Breast epithelium (tissue), 4 donors: Measurements from ENCODE around the gene MOCS1. TPM values are rescaled to one million over a fixed set of nuclear protein-coding genes. Genes with fewer than 3 reads are reported as not detected.

Source experiments
- DNase-seq, 2 donors: peaks; one replicate each; pipeline ENCODE4 v3.0.0-alpha.2; 2019; ENCODE audit warnings: low spot score in 2 of 2
- H3K27ac ChIP-seq, 2 donors: fragments of 200-600 bp; sonication (generic) in 1 of 2; one replicate each; pipeline ENCODE4 v1.5.1; 2016 to 2019; ENCODE audit warnings: mild to moderate bottlenecking in 1 of 2
- H3K27me3 ChIP-seq, 2 donors: fragments of 200-600 bp; sonication (generic) in 1 of 2; one replicate each; pipeline versions ENCODE4 v1.5.1 to v1.6.0; 2017 to 2019; ENCODE audit warnings: control low read depth in 1 of 2, mild to moderate bottlenecking in 1 of 2
- H3K36me3 ChIP-seq: fragments of 200-600 bp; one replicate; pipeline ENCODE4 v1.5.1; 2019
- H3K4me1 ChIP-seq, 2 donors: fragments of 200-600 bp; sonication (generic); one replicate each; pipeline ENCODE4 v1.5.1; 2016 to 2019; ENCODE audit warnings: control low read depth in 1 of 2
- H3K4me3 ChIP-seq, 3 donors: fragments of 200-600 bp; sonication (generic); 1 replicate in 2 of 3; 2 replicates in 1 of 3; pipeline ENCODE4 v1.5.1; 2016 to 2019; ENCODE audit warnings: mild to moderate bottlenecking in 3 of 3, moderate library complexity in 2 of 3
- H3K9me3 ChIP-seq, 2 donors: fragments of 200-600 bp; sonication (generic) in 1 of 2; one replicate each; pipeline ENCODE4 v1.5.1; 2016 to 2019; ENCODE audit warnings: control low read depth in 1 of 2
- CTCF ChIP-seq, 3 donors: fragments of 450-650 bp; IDR thresholded peaks; one replicate each; pipeline ENCODE4 v1.5.1; 2016 to 2017; ENCODE audit warnings: antibody characterized with exemption in 3 of 3, mild to moderate bottlenecking in 3 of 3, moderate library complexity in 3 of 3
- POLR2A ChIP-seq: fragments of 450-650 bp; IDR thresholded peaks from one replicate; pipeline ENCODE4 v1.6.1; 2016; ENCODE audit warnings: antibody characterized with exemption, mild to moderate bottlenecking, moderate library complexity
- POLR2AphosphoS5 ChIP-seq, 3 donors: sonication (generic); formaldehyde crosslinking; IDR thresholded peaks; one replicate each; pipeline ENCODE4 v1.6.1; 2017; ENCODE audit warnings: antibody characterized with exemption in 3 of 3
- intact Hi-C: fragments of 100-400 bp; cut with DNase I; formaldehyde crosslinking; loops from one replicate; pipeline ENCODE4 v1.15.1; 2023; ENCODE audit warnings: low total_unique reads
- total RNA-seq, 3 donors: library from RNA; depleted of rRNA; stranded (reverse); fragments of >200 nt; gene quantifications; one replicate each; pipeline ENCODE4 v1.1.0, GENCODE V29; 2016

MOCS1 gene
- total RNA-seq, 3 donors from 2014 or later = 23.6 to 78.9 (median 25.3) TPM

- Histone ChIP-seq H3K36me3 (no peaks in the 10 kb centered on the region), H3K9me3 (no peaks in the 10 kb centered on the region), H3K27ac (no peak overlapping the region), H3K4me3 (no peak overlapping the region), H3K4me1 (peaks cover 4 to 9% of the 10 kb centered on the region in 2 donors), H3K27me3 (no peaks in the 10 kb centered on the region)
- no peak for DNase-seq
- TF ChIP-seq POLR2A (no peak), CTCF (IDR thresholded peaks at IDR 0.05) (no peak), POLR2AphosphoS5 (IDR thresholded peaks at IDR 0.05) (no peak)
- intact Hi-C loops = no loop called here
These were observed 8.9 kb downstream of the MOCS1 start for GRCh38 chr6:39925191-39925930.

- H3K4me3 ChIP-seq = no peak overlapping the region
- no peaks in the 10 kb centered on the region for H3K9me3 ChIP-seq
- no peaks in the 10 kb centered on the region for H3K36me3 ChIP-seq
- peak overlapping the region; percentile 1 to 81 for H3K27ac ChIP-seq
- no peak for TF ChIP-seq POLR2A
- TF ChIP-seq CTCF (IDR thresholded peaks at IDR 0.05) = no peak
- TF ChIP-seq POLR2AphosphoS5 (IDR thresholded peaks at IDR 0.05) = no peak
- intact Hi-C loops = no loop called here
- peaks cover 4 to 9% of the 10 kb centered on the region in 2 donors for H3K4me1 ChIP-seq
- DNase-seq = no peak
- H3K27me3 ChIP-seq = no peaks in the 10 kb centered on the region
These were observed 10.0 kb downstream of the MOCS1 start for GRCh38 chr6:39924283-39924682.

- Histone ChIP-seq H3K4me1 (peaks cover 4 to 9% of the 10 kb centered on the region in 2 donors), H3K27me3 (no peaks in the 10 kb centered on the region), H3K9me3 (no peaks in the 10 kb centered on the region), H3K36me3 (no peaks in the 10 kb centered on the region), H3K4me3 (peak overlapping the region in 1 of 3 donors; percentile 27), H3K27ac (peak overlapping the region; percentile 61 to 81)
- no peak for DNase-seq
- intact Hi-C loops = no loop called here
- TF ChIP-seq POLR2AphosphoS5 (IDR thresholded peaks at IDR 0.05) = no peak
- no peak for TF ChIP-seq CTCF (IDR thresholded peaks at IDR 0.05)
- TF ChIP-seq POLR2A = no peak
These were observed 10.4 kb downstream of the MOCS1 start for GRCh38 chr6:39923861-39924260.

- Histone ChIP-seq H3K27me3 (no peaks in the 10 kb centered on the region), H3K36me3 (no peaks in the 10 kb centered on the region), H3K9me3 (no peaks in the 10 kb centered on the region), H3K4me3 (peak overlapping the region in 1 of 3 donors; percentile 27), H3K27ac (peak overlapping the region; percentile 61 to 81), H3K4me1 (peaks cover 4 to 9% of the 10 kb centered on the region in 2 donors)
- TF ChIP-seq CTCF (IDR thresholded peaks at IDR 0.05) (no peak), POLR2AphosphoS5 (IDR thresholded peaks at IDR 0.05) (no peak), POLR2A (no peak)
- peak; percentile 68 to 91 for DNase-seq
- intact Hi-C loops = no loop called here
These were observed 10.9 kb downstream of the MOCS1 start for GRCh38 chr6:39923394-39923793.

GRCh38 chr6:39922821-39923220 is 11.4 kb downstream of the MOCS1 start:
- Histone ChIP-seq H3K4me1 (peaks cover 4 to 9% of the 10 kb centered on the region in 2 donors), H3K36me3 (no peaks in the 10 kb centered on the region), H3K27ac (peak overlapping the region in 1 of 2 donors; percentile 81), H3K4me3 (no peak overlapping the region), H3K27me3 (no peaks in the 10 kb centered on the region), H3K9me3 (no peaks in the 10 kb centered on the region)
- intact Hi-C loops = no loop called here
- TF ChIP-seq POLR2AphosphoS5 (IDR thresholded peaks at IDR 0.05) (no peak), CTCF (IDR thresholded peaks at IDR 0.05) (no peak), POLR2A (no peak)
- DNase-seq = no peak
